Rectal smooth muscle tissue (tissue), 1 donor: ENCODE measurements around the gene PIP5K1A.
A peak's percentile ranks its signal among the peaks of the same experiment; 100 is the strongest.

Experiments used
- H3K27ac ChIP-seq: one replicate; pipeline ENCODE4 v1.7.0; 2013; ENCODE audit warnings: low read depth, low read length, inconsistent platforms
- H3K27me3 ChIP-seq: one replicate; pipeline ENCODE4 v1.7.0; 2013; ENCODE audit warnings: low read length; ENCODE audit not compliant: control insufficient read depth, insufficient read depth
- H3K36me3 ChIP-seq: one replicate; pipeline ENCODE4 v1.7.0; 2013; ENCODE audit warnings: low read length; ENCODE audit not compliant: control insufficient read depth, insufficient read depth
- H3K4me1 ChIP-seq: one replicate; pipeline ENCODE4 v1.7.0; 2013; ENCODE audit warnings: low read length; ENCODE audit not compliant: control insufficient read depth, insufficient read depth
- H3K4me3 ChIP-seq: one replicate; pipeline ENCODE4 v1.7.0; 2013; ENCODE audit warnings: low read length
- H3K9ac ChIP-seq: one replicate; pipeline ENCODE4 v1.7.0; 2013; ENCODE audit warnings: low read length

The PIP5K1A gene

GRCh38 chr1:151243683-151244216 lies 45.4 kb downstream of the PIP5K1A start:
- H3K36me3 ChIP-seq, result peaks cover 49% of the 10 kb centered on the region

GRCh38 chr1:151246786-151247185 lies 48.4 kb downstream of the PIP5K1A start:
- Histone ChIP-seq H3K9ac (no peak overlapping the region), H3K36me3 (peaks cover 34% of the 10 kb centered on the region), H3K27ac (no peak overlapping the region), H3K4me3 (no peak overlapping the region), H3K4me1 (no peaks in the 10 kb centered on the region), H3K27me3 (no peaks in the 10 kb centered on the region)

More at GRCh38 chr1:151243683-151244216, 45.4 kb downstream of the PIP5K1A start:
- Histone ChIP-seq H3K4me1 (no peaks in the 10 kb centered on the region), H3K27ac (no peak overlapping the region), H3K27me3 (no peaks in the 10 kb centered on the region), H3K9ac (no peak overlapping the region), H3K4me3 (no peak overlapping the region)

GRCh38 chr1:151251656-151252470 lies 53.5 kb downstream of the PIP5K1A start:
- Histone ChIP-seq H3K4me1 (peaks cover 4% of the 10 kb centered on the region), H3K27ac (no peak overlapping the region), H3K9ac (no peak overlapping the region), H3K27me3 (no peaks in the 10 kb centered on the region), H3K4me3 (no peak overlapping the region), H3K36me3 (peaks cover 5% of the 10 kb centered on the region)

GRCh38 chr1:151254217-151255213 lies 56.2 kb downstream of the PIP5K1A start, which contains the start of gene PSMD4:
Gene PSMD4, plus strand, starts transcription at chr1:151254734. Its CDS starts 49 bp downstream, at chr1:151254783.
- Histone ChIP-seq H3K36me3 (no peaks in the 10 kb centered on the region), H3K9ac (peak within 1 kb of the TSS; percentile 80), H3K27ac (peak within 1 kb of the TSS; percentile 80), H3K27me3 (no peaks in the 10 kb centered on the region), H3K4me1 (peaks cover 4% of the 10 kb centered on the region), H3K4me3 (peak within 1 kb of the TSS; percentile 82)

- no peaks in the 10 kb centered on the region for H3K36me3 ChIP-seq
- H3K27me3 ChIP-seq, result no peaks in the 10 kb centered on the region
- H3K4me3 ChIP-seq, result peak overlapping the region; percentile 82
- H3K27ac ChIP-seq, result no peak overlapping the region
- peaks cover 4% of the 10 kb centered on the region for H3K4me1 ChIP-seq
- H3K9ac ChIP-seq, result peak overlapping the region; percentile 80
These were observed 57.0 kb downstream of the PIP5K1A start for GRCh38 chr1:151255381-151255780.

GRCh38 chr1:151259351-151259750 lies 61.0 kb downstream of the PIP5K1A start:
- peaks cover 4% of the 10 kb centered on the region for H3K4me1 ChIP-seq
- no peak overlapping the region for H3K27ac ChIP-seq
- no peak overlapping the region for H3K4me3 ChIP-seq
- no peak overlapping the region for H3K9ac ChIP-seq
- no peaks in the 10 kb centered on the region for H3K27me3 ChIP-seq
- peaks cover 11% of the 10 kb centered on the region for H3K36me3 ChIP-seq

- Histone ChIP-seq H3K27ac (no peak overlapping the region), H3K36me3 (peaks cover 31% of the 10 kb centered on the region), H3K4me1 (no peaks in the 10 kb centered on the region), H3K27me3 (no peaks in the 10 kb centered on the region), H3K9ac (no peak overlapping the region), H3K4me3 (no peak overlapping the region)
These were observed 67.3 kb downstream of the PIP5K1A start for GRCh38 chr1:151265446-151266236.

GRCh38 chr1:151266315-151266714 lies 68.0 kb downstream of the PIP5K1A start:
- H3K4me3 ChIP-seq, result no peak overlapping the region

GRCh38 chr1:151266821-151267220 lies 68.5 kb downstream of the PIP5K1A start:
- Histone ChIP-seq H3K4me1 (no peaks in the 10 kb centered on the region), H3K4me3 (no peak overlapping the region)

More at GRCh38 chr1:151266315-151266714, 68.0 kb downstream of the PIP5K1A start:
- no peaks in the 10 kb centered on the region for H3K27me3 ChIP-seq
- H3K9ac ChIP-seq, result no peak overlapping the region
- no peak overlapping the region for H3K27ac ChIP-seq
- peaks cover 31% of the 10 kb centered on the region for H3K36me3 ChIP-seq
- H3K4me1 ChIP-seq, result no peaks in the 10 kb centered on the region

GRCh38 chr1:151267760-151268159 lies 69.4 kb downstream of the PIP5K1A start:
- H3K4me3 ChIP-seq, result no peak overlapping the region
- peaks cover 26% of the 10 kb centered on the region for H3K36me3 ChIP-seq
- H3K4me1 ChIP-seq, result no peaks in the 10 kb centered on the region
- no peaks in the 10 kb centered on the region for H3K27me3 ChIP-seq
- H3K27ac ChIP-seq, result no peak overlapping the region
- H3K9ac ChIP-seq, result no peak overlapping the region

More at GRCh38 chr1:151266821-151267220, 68.5 kb downstream of the PIP5K1A start:
- Histone ChIP-seq H3K9ac (no peak overlapping the region), H3K27me3 (no peaks in the 10 kb centered on the region), H3K27ac (no peak overlapping the region), H3K36me3 (peaks cover 31% of the 10 kb centered on the region)

GRCh38 chr1:151273924-151274466 lies 75.6 kb downstream of the PIP5K1A start:
- Histone ChIP-seq H3K9ac (no peak overlapping the region), H3K4me1 (no peaks in the 10 kb centered on the region), H3K36me3 (no peaks in the 10 kb centered on the region)

More at GRCh38 chr1:151273924-151274466, 75.6 kb downstream of the PIP5K1A start:
- no peak overlapping the region for H3K27ac ChIP-seq
- H3K27me3 ChIP-seq, result no peaks in the 10 kb centered on the region
- no peak overlapping the region for H3K4me3 ChIP-seq
